Stomach smooth muscle (tissue), 2 donors: ENCODE results near the gene MCHR1.

Experiments used
- H3K27ac ChIP-seq: one replicate; pipeline ENCODE4 v1.7.0; 2013; ENCODE audit warnings: mild to moderate bottlenecking, low read length, inconsistent platforms
- H3K27me3 ChIP-seq, 2 donors: one replicate each; pipeline ENCODE4 v1.7.0; 2013; ENCODE audit warnings: low read length in 2 of 2; ENCODE audit not compliant: insufficient read depth in 2 of 2, control insufficient read depth in 1 of 2
- H3K36me3 ChIP-seq, 2 donors: one replicate each; pipeline ENCODE4 v1.7.0; 2013; ENCODE audit warnings: low read length in 2 of 2; ENCODE audit not compliant: control insufficient read depth in 2 of 2, insufficient read depth in 2 of 2
- H3K4me1 ChIP-seq: one replicate; pipeline ENCODE4 v1.7.0; 2013; ENCODE audit warnings: low read length; ENCODE audit not compliant: control insufficient read depth, insufficient read depth
- H3K4me3 ChIP-seq, 2 donors: one replicate each; pipeline ENCODE4 v1.7.0; 2013; ENCODE audit warnings: low read length in 2 of 2
- H3K9ac ChIP-seq, 2 donors: one replicate each; pipeline ENCODE4 v1.7.0; 2013; ENCODE audit warnings: low read length in 2 of 2, mild to moderate bottlenecking in 1 of 2
- H3K9me3 ChIP-seq, 2 donors: one replicate each; pipeline ENCODE4 v1.7.0; 2013; ENCODE audit warnings: low read length in 2 of 2; ENCODE audit not compliant: control insufficient read depth in 2 of 2
- donor health status: healthy.
- donor health status: Pancreatic carcinoma.

Gene MCHR1

DNA sequence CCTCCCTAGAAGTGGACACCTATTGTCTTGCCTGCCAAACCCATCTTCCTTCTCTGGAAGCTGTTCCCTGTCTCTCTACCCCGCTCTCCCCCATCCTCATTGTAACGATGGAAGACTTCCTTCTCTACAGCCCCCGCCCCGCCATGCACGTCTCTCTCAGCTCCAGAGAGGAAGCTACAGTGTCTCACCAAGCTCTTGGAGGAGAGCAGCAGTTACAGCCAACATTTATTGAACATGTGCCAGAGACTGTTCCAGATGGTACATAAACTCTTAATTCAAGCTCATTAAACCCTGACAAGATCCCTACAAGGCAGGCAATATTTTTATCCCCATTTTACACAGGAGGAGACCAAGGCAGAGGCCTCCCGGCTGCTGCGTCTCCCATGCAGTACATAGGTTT lies 15.1 kb downstream of the MCHR1 start:
- H3K9ac ChIP-seq, result no peak overlapping the region
- no peaks in the 10 kb centered on the region for H3K27me3 ChIP-seq
- H3K27ac ChIP-seq, result no peak overlapping the region
- H3K36me3 ChIP-seq, result no peaks in the 10 kb centered on the region
- no peaks in the 10 kb centered on the region for H3K9me3 ChIP-seq
- H3K4me3 ChIP-seq, result no peak overlapping the region
- peaks cover 5% of the 10 kb centered on the region for H3K4me1 ChIP-seq

DNA sequence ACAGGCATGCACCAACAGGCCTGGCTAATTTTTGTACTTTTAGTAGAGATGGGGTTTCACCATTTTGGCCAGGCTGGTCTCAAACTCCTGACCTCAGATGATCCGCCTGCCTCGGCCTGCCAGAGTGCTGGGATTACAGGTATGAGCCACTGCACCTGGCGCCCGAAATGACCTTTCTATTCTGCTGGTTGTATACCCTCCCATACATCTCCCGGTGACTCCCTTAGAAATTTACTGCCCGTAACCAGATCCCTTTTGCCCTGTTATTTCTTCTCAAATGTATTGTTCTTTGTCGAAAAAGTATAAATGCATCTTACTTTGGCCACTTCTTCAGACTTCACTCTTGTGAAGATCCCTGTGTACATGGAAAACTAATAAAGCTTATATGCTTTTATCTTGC lies 22.0 kb downstream of the MCHR1 start:
- Histone ChIP-seq H3K27ac (no peak overlapping the region), H3K9ac (no peak overlapping the region), H3K9me3 (no peaks in the 10 kb centered on the region), H3K36me3 (no peaks in the 10 kb centered on the region), H3K4me3 (no peak overlapping the region), H3K27me3 (no peaks in the 10 kb centered on the region), H3K4me1 (no peaks in the 10 kb centered on the region)

DNA sequence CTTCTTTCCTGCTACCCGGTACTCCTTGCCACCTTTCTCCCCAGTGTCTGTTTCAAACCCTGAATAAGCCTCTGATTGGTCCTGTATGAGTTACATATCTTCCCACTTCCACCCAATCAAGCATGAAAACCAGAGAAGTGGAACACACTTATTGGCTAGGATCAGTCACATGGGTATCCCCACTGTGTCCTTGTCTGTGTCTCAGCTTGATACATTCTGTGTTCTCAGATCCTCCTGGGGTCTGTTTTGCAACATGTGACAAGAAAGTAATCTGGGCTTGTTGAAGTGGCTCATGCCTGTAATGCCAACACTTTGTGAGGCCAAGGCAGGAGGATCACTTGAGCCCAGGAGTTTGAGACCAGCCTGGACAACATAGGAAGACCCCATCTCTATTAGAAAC lies 23.9 kb downstream of the MCHR1 start:
- no peak overlapping the region for H3K4me3 ChIP-seq

DNA sequence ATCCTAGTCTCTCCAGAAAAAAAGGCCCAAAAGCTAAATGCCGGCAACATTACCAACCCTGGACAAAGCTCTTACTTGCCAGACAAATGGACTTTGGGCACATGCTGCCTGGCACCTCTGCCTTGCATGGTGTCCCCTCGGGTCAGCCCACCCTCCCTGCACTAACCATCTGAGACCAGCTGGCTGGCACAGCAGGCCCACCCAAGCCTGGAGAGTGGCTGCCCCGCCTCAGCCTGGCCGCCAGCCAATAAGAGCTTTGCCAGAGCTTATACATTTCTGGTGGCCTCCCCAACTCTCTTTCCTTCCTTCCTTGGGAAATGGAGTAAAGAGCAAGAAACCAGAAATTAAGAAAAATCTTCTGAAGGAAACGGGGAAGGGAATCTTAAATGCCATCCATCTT lies 24.5 kb downstream of the MCHR1 start:
- H3K4me3 ChIP-seq, result no peak overlapping the region
- peaks cover 2% of the 10 kb centered on the region for H3K4me1 ChIP-seq
- no peaks in the 10 kb centered on the region for H3K9me3 ChIP-seq
- H3K27ac ChIP-seq, result no peak overlapping the region
- no peaks in the 10 kb centered on the region for H3K27me3 ChIP-seq
- H3K36me3 ChIP-seq, result no peaks in the 10 kb centered on the region
- no peak overlapping the region for H3K9ac ChIP-seq

More for the DNA sequence above, 23.9 kb downstream of the MCHR1 start:
- H3K9ac ChIP-seq, result no peak overlapping the region
- H3K27ac ChIP-seq, result no peak overlapping the region
- H3K9me3 ChIP-seq, result no peaks in the 10 kb centered on the region
- H3K4me1 ChIP-seq, result peaks cover under 1% of the 10 kb centered on the region
- H3K36me3 ChIP-seq, result no peaks in the 10 kb centered on the region
- no peaks in the 10 kb centered on the region for H3K27me3 ChIP-seq

DNA sequence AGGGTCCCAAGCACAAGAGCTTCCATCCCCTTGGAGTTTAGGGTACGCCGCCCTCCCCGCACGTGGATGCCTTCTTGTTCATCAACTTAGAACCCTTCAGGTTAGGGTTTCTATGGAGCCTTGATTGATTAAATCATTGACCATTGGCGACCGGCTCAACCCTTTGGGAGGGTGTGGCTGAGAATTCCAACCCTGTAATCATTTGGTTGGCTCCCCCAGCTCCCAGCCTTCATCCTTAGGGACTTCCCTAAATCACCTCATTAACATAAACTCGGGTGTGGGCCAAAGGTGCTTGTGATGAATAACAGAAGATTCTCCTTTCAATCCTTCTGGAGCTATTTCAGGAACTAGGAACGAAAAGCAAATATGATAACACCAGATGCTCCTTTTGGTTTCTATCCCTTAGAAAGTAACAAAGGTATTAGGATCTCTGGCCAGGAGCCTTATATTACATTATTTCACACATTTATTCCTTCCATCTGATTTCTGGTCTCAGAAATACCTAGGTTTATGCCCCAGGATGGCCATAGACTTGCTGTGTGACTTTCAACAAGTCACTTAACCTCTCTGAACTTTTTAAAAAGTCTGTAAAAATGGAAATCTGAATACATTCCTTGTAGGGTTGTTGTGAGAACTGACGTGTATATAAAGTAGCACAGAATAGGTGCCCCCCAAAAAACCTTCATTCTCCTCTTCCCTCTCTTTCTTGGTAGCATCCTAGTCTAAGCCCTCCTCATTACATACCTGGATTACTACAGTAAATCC lies 26.8 kb downstream of the MCHR1 start:
- H3K4me3 ChIP-seq, result no peak overlapping the region
- no peaks in the 10 kb centered on the region for H3K36me3 ChIP-seq
- H3K27ac ChIP-seq, result no peak overlapping the region
- H3K9me3 ChIP-seq, result no peaks in the 10 kb centered on the region
- peaks cover 18% of the 10 kb centered on the region for H3K4me1 ChIP-seq
- no peak overlapping the region for H3K9ac ChIP-seq
- H3K27me3 ChIP-seq, result no peaks in the 10 kb centered on the region

DNA sequence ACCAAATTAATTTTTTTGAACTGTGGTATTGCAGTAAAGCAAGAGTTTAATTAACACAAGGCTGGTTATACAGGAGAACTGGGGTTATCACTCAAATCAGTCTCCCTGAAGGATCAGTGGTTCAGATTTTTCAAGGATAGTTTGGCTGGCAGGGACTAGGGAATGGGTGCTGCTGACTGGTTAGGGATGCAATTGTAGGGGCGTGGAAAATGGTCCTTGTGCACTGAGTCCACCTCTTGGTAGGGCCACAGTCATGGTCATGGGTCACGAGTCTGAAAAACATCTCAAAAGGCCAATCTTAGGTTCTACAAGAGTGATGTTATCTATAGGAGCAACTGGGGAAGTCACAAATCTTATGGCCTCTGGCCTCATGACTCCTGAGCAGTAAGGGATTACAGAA lies 27.9 kb downstream of the MCHR1 start:
- peaks cover 21% of the 10 kb centered on the region for H3K4me1 ChIP-seq

DNA sequence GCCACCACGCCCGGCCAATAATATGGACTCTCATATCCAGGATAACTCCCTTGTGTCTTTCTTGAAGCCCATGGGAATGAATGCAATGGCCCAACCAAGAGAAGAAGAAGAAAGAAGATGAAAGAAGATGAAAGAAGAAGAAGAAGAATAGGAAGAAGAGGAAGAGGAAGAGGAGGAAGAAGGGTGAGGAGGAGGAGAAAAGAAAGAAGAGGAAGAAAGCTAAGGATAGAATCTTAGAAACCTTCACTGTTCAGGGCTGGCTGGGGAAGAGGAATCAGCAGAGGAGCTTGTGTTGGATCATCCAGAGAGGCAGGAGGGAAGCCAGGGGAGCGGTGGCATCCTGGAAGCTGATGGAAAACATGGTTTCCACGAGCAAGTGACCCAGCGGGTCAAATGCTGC lies 28.9 kb downstream of the MCHR1 start:
- H3K36me3 ChIP-seq, result no peaks in the 10 kb centered on the region
- peaks cover 21% of the 10 kb centered on the region for H3K4me1 ChIP-seq
- no peak overlapping the region for H3K9ac ChIP-seq
- H3K27me3 ChIP-seq, result no peaks in the 10 kb centered on the region
- no peaks in the 10 kb centered on the region for H3K9me3 ChIP-seq
- no peak overlapping the region for H3K4me3 ChIP-seq
- H3K27ac ChIP-seq, result no peak overlapping the region

More for the DNA sequence above, 27.9 kb downstream of the MCHR1 start:
- no peak overlapping the region for H3K4me3 ChIP-seq
- H3K36me3 ChIP-seq, result no peaks in the 10 kb centered on the region
- no peak overlapping the region for H3K27ac ChIP-seq
- no peaks in the 10 kb centered on the region for H3K9me3 ChIP-seq
- H3K27me3 ChIP-seq, result no peaks in the 10 kb centered on the region
- no peak overlapping the region for H3K9ac ChIP-seq

DNA sequence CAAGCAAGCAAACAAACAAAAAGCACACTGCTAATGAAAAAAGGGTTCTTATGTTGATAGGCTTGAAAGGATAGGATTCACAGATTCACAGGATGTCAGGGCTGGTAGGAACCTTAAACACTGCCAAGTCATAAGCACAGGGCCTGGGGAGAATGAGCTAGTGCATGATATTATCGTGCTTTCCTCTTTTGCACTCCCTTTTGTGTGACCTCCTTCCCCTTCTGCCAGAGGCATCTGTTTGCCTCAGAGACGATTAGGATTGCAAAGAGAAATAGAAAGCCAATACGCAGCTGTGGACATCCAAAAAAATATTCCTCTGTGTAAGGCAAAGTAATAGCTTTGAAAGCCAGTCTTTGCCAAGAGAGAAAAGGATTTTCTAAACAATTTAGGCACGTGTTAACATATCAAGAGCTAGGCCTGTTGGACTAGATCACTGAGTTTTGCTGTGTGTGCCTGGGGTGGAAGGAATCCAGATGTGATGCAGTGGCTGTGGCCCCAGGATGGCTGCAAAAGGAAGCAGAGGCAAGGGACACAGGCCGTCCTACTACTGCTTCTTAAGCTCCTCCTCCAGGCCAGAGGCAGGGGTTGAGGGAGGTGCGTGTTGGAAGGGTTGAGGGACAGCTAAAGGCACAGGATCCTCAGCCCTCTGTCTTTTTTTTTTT lies 30.6 kb downstream of the MCHR1 start:
- Histone ChIP-seq H3K36me3 (no peaks in the 10 kb centered on the region), H3K9me3 (no peaks in the 10 kb centered on the region), H3K4me1 (peaks cover 21% of the 10 kb centered on the region), H3K27ac (peak overlapping the region; percentile 58), H3K4me3 (peak overlapping the region in 1 of 2 donors; percentile 54), H3K27me3 (peaks cover 0 to 2% of the 10 kb centered on the region in 2 donors), H3K9ac (peak overlapping the region in 1 of 2 donors; percentile 13)

DNA sequence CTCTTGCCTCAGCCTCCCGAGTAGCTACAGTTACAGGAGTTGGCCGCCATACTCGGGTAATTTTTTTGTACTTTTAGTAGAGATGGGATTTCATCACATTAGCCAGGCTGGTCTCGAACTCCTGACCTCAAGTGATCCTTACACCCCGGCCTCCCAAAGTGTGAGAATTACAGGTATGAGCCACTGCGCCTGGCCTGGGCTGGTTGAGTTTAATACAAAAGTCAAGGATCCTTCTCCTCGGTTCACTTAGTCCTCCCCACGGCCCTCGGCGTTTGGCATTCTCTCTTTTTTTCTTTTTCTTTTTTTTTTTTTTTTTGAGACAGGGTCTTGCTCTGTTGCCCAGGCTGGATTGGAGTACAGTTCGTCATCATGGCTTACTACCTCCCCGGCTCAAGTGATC lies 33.0 kb downstream of the MCHR1 start:
- Histone ChIP-seq H3K9me3 (no peaks in the 10 kb centered on the region), H3K27ac (no peak overlapping the region), H3K9ac (no peak overlapping the region), H3K27me3 (peaks cover 0 to 2% of the 10 kb centered on the region in 2 donors), H3K4me1 (peaks cover 21% of the 10 kb centered on the region), H3K4me3 (no peak overlapping the region), H3K36me3 (no peaks in the 10 kb centered on the region)

DNA sequence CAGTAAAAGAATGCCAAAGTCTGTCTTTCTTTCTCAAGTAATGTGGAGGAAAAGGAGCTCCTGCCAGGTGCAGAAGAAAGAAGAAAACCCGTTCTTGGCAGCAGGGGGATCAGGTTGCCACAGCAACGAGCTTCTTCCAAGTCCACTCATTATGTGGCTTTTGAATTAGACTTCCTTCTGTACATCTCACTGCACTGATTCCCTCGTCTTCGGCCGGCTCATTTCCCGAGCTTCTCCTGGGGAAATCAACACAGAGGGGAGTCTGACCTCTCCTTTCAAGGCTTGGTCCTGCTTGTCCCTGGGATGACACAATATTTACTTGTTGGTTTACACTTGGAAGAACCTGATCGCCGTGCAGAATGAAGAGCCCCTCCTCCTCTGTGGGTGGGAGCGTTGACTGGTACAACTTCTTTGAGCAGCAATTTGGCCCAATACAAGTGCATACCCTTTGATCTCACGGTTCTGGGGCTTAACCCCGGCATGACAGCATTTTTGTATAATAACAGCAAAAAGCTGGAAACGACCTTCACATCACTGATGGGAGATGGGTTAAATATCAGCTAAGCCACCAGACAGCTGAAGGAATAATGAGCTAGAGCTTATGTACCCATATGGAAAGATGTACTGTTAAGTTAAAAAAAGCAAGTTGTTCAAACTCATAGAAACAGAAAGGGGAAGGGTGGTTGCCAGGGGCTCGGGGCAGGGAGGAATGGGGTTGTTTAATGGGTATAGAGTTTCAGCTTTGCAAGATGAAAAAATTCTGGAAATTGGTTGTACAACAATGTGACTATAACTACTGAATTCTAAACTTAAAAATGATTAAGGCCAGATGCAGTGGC lies 35.4 kb downstream of the MCHR1 start:
- H3K36me3 ChIP-seq, result no peaks in the 10 kb centered on the region
- peaks cover 0 to 2% of the 10 kb centered on the region in 2 donors for H3K27me3 ChIP-seq
- no peak overlapping the region for H3K9ac ChIP-seq
- no peaks in the 10 kb centered on the region for H3K9me3 ChIP-seq
- no peak overlapping the region for H3K4me3 ChIP-seq
- H3K27ac ChIP-seq, result no peak overlapping the region
- H3K4me1 ChIP-seq, result peaks cover 13% of the 10 kb centered on the region
